ENCODE results near the gene PID1. TPM values are rescaled to one million over a fixed set of nuclear protein-coding genes. Genes with fewer than 3 reads are reported as not detected.
A peak's percentile ranks its signal among the peaks of the same experiment; 100 is the strongest.

The PID1 gene
- 0.06 and 0.16 TPM in 2 replicates for polyA plus RNA-seq (2012; rRNA removed)
- polyA plus RNA-seq (2012; cell fraction: cytosol; rRNA removed) = 0.14 and 0.18 TPM in 2 replicates
- 0.06 and 0.18 TPM in 2 replicates for polyA plus RNA-seq (2012; cell fraction: nucleus; rRNA removed)

DNA sequence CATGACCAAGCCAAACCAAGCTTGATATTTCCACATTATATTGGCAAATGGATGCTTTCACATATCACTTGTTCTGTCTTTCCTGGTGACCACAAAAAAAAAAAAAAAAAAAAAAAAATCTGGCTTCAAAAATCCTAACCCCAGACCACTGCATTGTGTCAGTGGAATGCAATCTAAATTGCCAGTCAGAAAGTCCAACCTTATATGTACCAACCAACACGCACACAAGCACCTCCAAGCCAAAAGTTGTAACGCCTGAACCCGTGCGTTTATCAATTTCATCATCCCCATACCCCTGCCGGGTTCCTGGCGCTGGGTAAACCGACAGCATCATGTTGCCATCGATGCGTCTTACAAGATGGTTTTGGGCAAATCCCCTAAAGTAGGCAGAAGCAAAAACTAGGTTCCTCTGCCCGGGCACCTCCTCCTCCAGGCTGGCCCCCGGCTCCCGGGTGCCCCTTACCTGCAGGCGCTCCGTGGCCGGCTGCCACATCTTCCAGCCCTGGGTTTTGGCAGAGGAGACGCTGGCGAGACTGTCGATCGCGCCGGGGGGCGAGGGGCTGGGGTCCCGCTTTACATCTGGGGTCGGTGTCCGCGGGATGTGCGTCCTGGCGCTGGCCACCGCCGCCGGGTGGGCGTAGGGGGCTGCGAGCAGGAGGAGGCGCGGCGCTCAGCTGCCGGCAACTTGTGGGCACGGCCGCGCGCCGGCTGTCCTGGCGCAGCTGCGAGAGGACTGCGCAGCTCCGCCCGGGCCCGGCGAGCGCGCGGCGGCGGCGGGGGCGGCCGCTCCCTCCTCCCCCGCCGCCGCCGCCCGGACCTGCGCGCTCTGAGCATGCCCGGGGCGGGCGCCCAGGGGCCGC, at the start of gene PID1:
PID1 (minus strand) TSS at position 737 of the 860 bp plus-strand sequence; CDS start at position 493, 244 bp downstream.
- Histone ChIP-seq H3K4me2 (peak within 1 kb of the TSS; percentile 80), H2AFZ (ENCODE audit: low read depth) (no peak within 1 kb of the TSS), H3K27ac (ENCODE audit: low read depth in 2 of 2, low read length in 1 of 2) (no peak within 1 kb of the TSS; a peak in 1 of 4 replicates), H3K9ac (no peak within 1 kb of the TSS), H3K9me2 (no peaks in the 10 kb centered on the region), H3K79me2 (ENCODE audit: insufficient read depth) (no peaks in the 10 kb centered on the region), H3K36me3 (replicated peaks in 1 of 2; ENCODE audit: control insufficient read depth in 1 of 2, insufficient read depth in 2 of 2, low read length in 1 of 2) (no peaks in the 10 kb centered on the region), H3K4me1 (ENCODE audit: control insufficient read depth in 1 of 2, insufficient read depth in 2 of 2, low read depth in 1 of 2, low read length in 1 of 2) (peaks cover 0 to 2% of the 10 kb centered on the region in 2 experiments; a peak in 1 of 4 replicates), H3K9me3 (no peaks in the 10 kb centered on the region), H3K4me3 (ENCODE audit: low read depth in 2 of 2, low read length in 1 of 2) (peak within 1 kb of the TSS; percentile 58 to 60), H4K20me1 (ENCODE audit: insufficient read depth) (no peaks in the 10 kb centered on the region), H3K27me3 (ENCODE audit: insufficient read depth) (no peaks in the 10 kb centered on the region), H3F3A (replicated peaks; ENCODE audit: insufficient read depth) (no peaks in the 10 kb centered on the region)
- peak; percentile 85 for DNase-seq
- 10% methylated on average over 23 of the region's 68 CpGs for WGBS (ENCODE audit: low lambda C conversion rate)
- CTCF ChIA-PET = interaction anchor here (0.6 to 7.6 kb wide), 4 partner anchors 138 to 592 kb away, joined by 3 to 88 read pairs (median 10); no protein-coding TSS in a partner anchor
- POLR2A ChIA-PET = no interaction called here
- TF ChIP-seq, protein P1, sequence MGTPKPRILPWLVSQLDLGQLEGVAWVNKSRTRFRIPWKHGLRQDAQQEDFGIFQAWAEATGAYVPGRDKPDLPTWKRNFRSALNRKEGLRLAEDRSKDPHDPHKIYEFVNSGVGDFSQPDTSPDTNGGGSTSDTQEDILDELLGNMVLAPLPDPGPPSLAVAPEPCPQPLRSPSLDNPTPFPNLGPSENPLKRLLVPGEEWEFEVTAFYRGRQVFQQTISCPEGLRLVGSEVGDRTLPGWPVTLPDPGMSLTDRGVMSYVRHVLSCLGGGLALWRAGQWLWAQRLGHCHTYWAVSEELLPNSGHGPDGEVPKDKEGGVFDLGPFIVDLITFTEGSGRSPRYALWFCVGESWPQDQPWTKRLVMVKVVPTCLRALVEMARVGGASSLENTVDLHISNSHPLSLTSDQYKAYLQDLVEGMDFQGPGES (IDR thresholded peaks at IDR 0.05; ENCODE audit: low read depth, low read length) = no peak
- TF ChIP-seq NRF1 (IDR thresholded peaks at IDR 0.05; ENCODE audit: low read depth, low read length) = peak; percentile 37; the same call in 1 of the 2 replicates

DNA sequence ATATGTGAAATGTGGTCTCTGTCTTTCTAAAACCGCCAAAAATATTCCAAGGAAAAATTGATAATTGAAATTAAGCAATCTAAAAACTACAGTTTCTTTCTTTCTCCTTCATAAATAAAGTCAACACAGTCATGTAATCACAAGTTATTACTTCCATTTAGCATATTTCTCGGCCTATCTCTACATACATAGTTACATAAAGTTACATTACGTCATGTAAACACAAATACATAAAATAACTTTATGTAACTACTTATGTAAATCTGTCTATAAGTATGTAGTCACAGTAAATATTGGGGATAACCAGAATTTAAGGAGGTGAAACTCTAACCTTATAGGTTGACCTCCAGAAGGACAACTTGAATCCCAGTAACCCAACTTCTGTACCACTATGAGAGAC, 48.5 kb upstream of the PID1 start:
- WGBS (ENCODE audit: low lambda C conversion rate) = 35% methylated on average over 3 of the region's 3 CpGs
- H3K4me3 ChIP-seq (ENCODE audit: low read depth in 2 of 2, low read length in 1 of 2) = no peak overlapping the region
- H3K27me3 ChIP-seq (ENCODE audit: insufficient read depth) = no peaks in the 10 kb centered on the region
- no peaks in the 10 kb centered on the region for H3K79me2 ChIP-seq (ENCODE audit: insufficient read depth)
- H3K9me2 ChIP-seq = no peaks in the 10 kb centered on the region
- H3K36me3 ChIP-seq (replicated peaks in 1 of 2; ENCODE audit: control insufficient read depth in 1 of 2, insufficient read depth in 2 of 2, low read length in 1 of 2) = no peaks in the 10 kb centered on the region
- POLR2A ChIA-PET = no interaction called here
- no peak overlapping the region for H3K9ac ChIP-seq
- no peaks in the 10 kb centered on the region for H3K9me3 ChIP-seq
- DNase-seq = no peak
- no peak overlapping the region for H2AFZ ChIP-seq (ENCODE audit: low read depth)
- CTCF ChIA-PET = interaction anchor here (1.5 kb wide), 1 partner anchor 630 kb away, joined by 3 read pairs; no protein-coding TSS in a partner anchor
- H3K4me2 ChIP-seq = no peak overlapping the region
- no peaks in the 10 kb centered on the region for H3K4me1 ChIP-seq (ENCODE audit: control insufficient read depth in 1 of 2, insufficient read depth in 2 of 2, low read depth in 1 of 2, low read length in 1 of 2)
- no peak overlapping the region for H3K27ac ChIP-seq (ENCODE audit: low read depth in 2 of 2, low read length in 1 of 2)
- no peaks in the 10 kb centered on the region for H4K20me1 ChIP-seq (ENCODE audit: insufficient read depth)
- no peaks in the 10 kb centered on the region for H3F3A ChIP-seq (replicated peaks; ENCODE audit: insufficient read depth)
- no peak for TF ChIP-seq TEAD4 (IDR thresholded peaks at IDR 0.05; ENCODE audit: borderline replicate concordance, insufficient read depth)
- TF ChIP-seq MXI1 (IDR thresholded peaks at IDR 0.05; ENCODE audit: low read depth, low read length) = no peak
- no peak for TF ChIP-seq GATA2 (CRISPR knock-in tag; IDR thresholded peaks at IDR 0.05)
- TF ChIP-seq, protein P1 (IDR thresholded peaks at IDR 0.05; ENCODE audit: low read depth, low read length) = no peak
- TF ChIP-seq, protein P2, sequence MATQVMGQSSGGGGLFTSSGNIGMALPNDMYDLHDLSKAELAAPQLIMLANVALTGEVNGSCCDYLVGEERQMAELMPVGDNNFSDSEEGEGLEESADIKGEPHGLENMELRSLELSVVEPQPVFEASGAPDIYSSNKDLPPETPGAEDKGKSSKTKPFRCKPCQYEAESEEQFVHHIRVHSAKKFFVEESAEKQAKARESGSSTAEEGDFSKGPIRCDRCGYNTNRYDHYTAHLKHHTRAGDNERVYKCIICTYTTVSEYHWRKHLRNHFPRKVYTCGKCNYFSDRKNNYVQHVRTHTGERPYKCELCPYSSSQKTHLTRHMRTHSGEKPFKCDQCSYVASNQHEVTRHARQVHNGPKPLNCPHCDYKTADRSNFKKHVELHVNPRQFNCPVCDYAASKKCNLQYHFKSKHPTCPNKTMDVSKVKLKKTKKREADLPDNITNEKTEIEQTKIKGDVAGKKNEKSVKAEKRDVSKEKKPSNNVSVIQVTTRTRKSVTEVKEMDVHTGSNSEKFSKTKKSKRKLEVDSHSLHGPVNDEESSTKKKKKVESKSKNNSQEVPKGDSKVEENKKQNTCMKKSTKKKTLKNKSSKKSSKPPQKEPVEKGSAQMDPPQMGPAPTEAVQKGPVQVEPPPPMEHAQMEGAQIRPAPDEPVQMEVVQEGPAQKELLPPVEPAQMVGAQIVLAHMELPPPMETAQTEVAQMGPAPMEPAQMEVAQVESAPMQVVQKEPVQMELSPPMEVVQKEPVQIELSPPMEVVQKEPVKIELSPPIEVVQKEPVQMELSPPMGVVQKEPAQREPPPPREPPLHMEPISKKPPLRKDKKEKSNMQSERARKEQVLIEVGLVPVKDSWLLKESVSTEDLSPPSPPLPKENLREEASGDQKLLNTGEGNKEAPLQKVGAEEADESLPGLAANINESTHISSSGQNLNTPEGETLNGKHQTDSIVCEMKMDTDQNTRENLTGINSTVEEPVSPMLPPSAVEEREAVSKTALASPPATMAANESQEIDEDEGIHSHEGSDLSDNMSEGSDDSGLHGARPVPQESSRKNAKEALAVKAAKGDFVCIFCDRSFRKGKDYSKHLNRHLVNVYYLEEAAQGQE (IDR thresholded peaks at IDR 0.05; ENCODE audit: low read depth, low read length) = no peak
- no peak for TF ChIP-seq RAD21 (IDR thresholded peaks at IDR 0.05; ENCODE audit: low read length)
- no peak for TF ChIP-seq EP300 (IDR thresholded peaks at IDR 0.05; ENCODE audit: borderline replicate concordance in 1 of 2, low read depth in 1 of 2, low read length in 1 of 2)
- no peak for TF ChIP-seq SIN3A (IDR thresholded peaks at IDR 0.05; ENCODE audit: borderline replicate concordance, low read depth, low read length)
- TF ChIP-seq, protein P3, sequence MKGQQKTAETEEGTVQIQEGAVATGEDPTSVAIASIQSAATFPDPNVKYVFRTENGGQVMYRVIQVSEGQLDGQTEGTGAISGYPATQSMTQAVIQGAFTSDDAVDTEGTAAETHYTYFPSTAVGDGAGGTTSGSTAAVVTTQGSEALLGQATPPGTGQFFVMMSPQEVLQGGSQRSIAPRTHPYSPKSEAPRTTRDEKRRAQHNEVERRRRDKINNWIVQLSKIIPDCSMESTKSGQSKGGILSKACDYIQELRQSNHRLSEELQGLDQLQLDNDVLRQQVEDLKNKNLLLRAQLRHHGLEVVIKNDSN (IDR thresholded peaks at IDR 0.05; ENCODE audit: borderline replicate concordance, low read depth) = no peak
- no peak for TF ChIP-seq NRF1 (IDR thresholded peaks at IDR 0.05; ENCODE audit: low read depth, low read length)
- TF ChIP-seq FOSL2 (IDR thresholded peaks at IDR 0.05; ENCODE audit: borderline replicate concordance, low read depth) = no peak
- no peak for TF ChIP-seq GABPA (IDR thresholded peaks at IDR 0.05; ENCODE audit: low read depth)
- no peak for TF ChIP-seq SMC3 (IDR thresholded peaks at IDR 0.05; ENCODE audit: low read depth, low read length)
- TF ChIP-seq MEF2A (IDR thresholded peaks at IDR 0.05; ENCODE audit: borderline replicate concordance, low read depth) = no peak
- TF ChIP-seq FOXJ3 (CRISPR knock-in tag; IDR thresholded peaks at IDR 0.05) = no peak
- no peak for TF ChIP-seq JUND (IDR thresholded peaks at IDR 0.05)
- TF ChIP-seq, protein P4, sequence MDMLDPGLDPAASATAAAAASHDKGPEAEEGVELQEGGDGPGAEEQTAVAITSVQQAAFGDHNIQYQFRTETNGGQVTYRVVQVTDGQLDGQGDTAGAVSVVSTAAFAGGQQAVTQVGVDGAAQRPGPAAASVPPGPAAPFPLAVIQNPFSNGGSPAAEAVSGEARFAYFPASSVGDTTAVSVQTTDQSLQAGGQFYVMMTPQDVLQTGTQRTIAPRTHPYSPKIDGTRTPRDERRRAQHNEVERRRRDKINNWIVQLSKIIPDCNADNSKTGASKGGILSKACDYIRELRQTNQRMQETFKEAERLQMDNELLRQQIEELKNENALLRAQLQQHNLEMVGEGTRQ (IDR thresholded peaks at IDR 0.05; ENCODE audit: borderline replicate concordance, low read depth, low read length) = no peak
